Mammary epithelial cell (primary cell): ENCODE measurements around the gene ZNF444.

Experiments
- CTCF ChIP-seq, 2 donors: IDR thresholded peaks in 1 of 2; conservative IDR thresholded peaks in 1 of 2; 2 replicates each; pipeline ENCODE4 v1.5.1; 2011 to 2012; ENCODE audit warnings: inconsistent platforms in 2 of 2, low read length in 2 of 2, mild to moderate bottlenecking in 2 of 2, control low read depth in 1 of 2, low read depth in 1 of 2; ENCODE audit not compliant: insufficient read depth in 1 of 2; ENCODE audit errors: extremely low read depth in 1 of 2
- EZH2 ChIP-seq: IDR thresholded peaks from 2 replicates; pipeline ENCODE4 v1.6.1; 2012; ENCODE audit warnings: low read length, inconsistent platforms, borderline replicate concordance

- TF ChIP-seq EZH2 (no peak), CTCF (conservative IDR thresholded peaks at IDR 0.05 in 1 of 2, IDR thresholded peaks at IDR 0.05 in 1 of 2; ENCODE audit: extremely low read depth in 1 of 2, insufficient read depth in 1 of 2, low read depth in 1 of 2, low read length in 2 of 2) (no peak)
These were observed 4.7 kb upstream of the ZNF444 start for GRCh38 chr19:56136362-56136761.
